Thoracic aorta (tissue), 2 donors: ENCODE data around the gene PTGES2. TPM values are rescaled to one million over a fixed set of nuclear protein-coding genes. Genes with fewer than 3 reads are reported as not detected.

Experiments used
- ATAC-seq: fragments of 150-250 bp; one replicate; pipeline ENCODE4 v1.8.0; 2017; ENCODE audit warnings: low read depth; ENCODE audit not compliant: insufficient number of reproducible peaks, low FRiP score
- DNase-seq: peaks from one replicate; pipeline ENCODE4 v3.0.0-alpha.2; 2020; ENCODE audit warnings: low spot score
- H3K27ac ChIP-seq, 2 donors: fragments of 200-600 bp; sonication (generic); 1 replicate in 1 of 2; 2 replicates in 1 of 2; pipeline ENCODE4 v1.5.1; 2016; ENCODE audit warnings: mild to moderate bottlenecking in 2 of 2, moderate library complexity in 2 of 2
- H3K27me3 ChIP-seq: fragments of 200-600 bp; sonication (generic); replicated peaks from 2 replicates; pipeline ENCODE4 v1.6.0; 2016; ENCODE audit warnings: mild to moderate bottlenecking; ENCODE audit not compliant: insufficient read depth
- H3K36me3 ChIP-seq: fragments of 200-600 bp; sonication (generic); one replicate; pipeline ENCODE4 v1.5.1; 2016
- H3K4me1 ChIP-seq, 2 donors: fragments of 200-600 bp; sonication (generic); 1 replicate in 1 of 2; 2 replicates in 1 of 2; pipeline versions ENCODE4 v1.5.1 to v1.6.0; 2016; ENCODE audit warnings: low read depth in 2 of 2, mild to moderate bottlenecking in 1 of 2; ENCODE audit not compliant: control insufficient read depth in 1 of 2
- H3K4me3 ChIP-seq: fragments of 200-600 bp; sonication (generic); 2 replicates; pipeline ENCODE4 v1.5.1; 2016; ENCODE audit warnings: mild to moderate bottlenecking
- H3K9me3 ChIP-seq: fragments of 200-600 bp; sonication (generic); 2 replicates; pipeline ENCODE4 v1.5.1; 2016
- total RNA-seq, 2 donors: library from RNA; depleted of rRNA; stranded (reverse); fragments of >200 nt; gene quantifications; one replicate each; pipeline versions ENCODE4 v1.1.0 to v1.2.3, GENCODE V29; 2016
- TF ChIP-seq, protein P1 (sequence below): fragments of 200-600 bp; sonication (generic); IDR thresholded peaks from one replicate; pipeline ENCODE4 v1.5.1; 2019; ENCODE audit warnings: antibody characterized with exemption

Gene PTGES2
- total RNA-seq, 2 donors from 2014 or later, result 57.9 to 66.0 TPM

- no peak overlapping the region for H3K4me3 ChIP-seq
- no peaks in the 10 kb centered on the region for H3K27me3 ChIP-seq
- H3K27ac ChIP-seq, result no peak overlapping the region
- DNase-seq (no peak), ATAC-seq (no peak)
- no peaks in the 10 kb centered on the region for H3K4me1 ChIP-seq
- TF ChIP-seq, protein P1, sequence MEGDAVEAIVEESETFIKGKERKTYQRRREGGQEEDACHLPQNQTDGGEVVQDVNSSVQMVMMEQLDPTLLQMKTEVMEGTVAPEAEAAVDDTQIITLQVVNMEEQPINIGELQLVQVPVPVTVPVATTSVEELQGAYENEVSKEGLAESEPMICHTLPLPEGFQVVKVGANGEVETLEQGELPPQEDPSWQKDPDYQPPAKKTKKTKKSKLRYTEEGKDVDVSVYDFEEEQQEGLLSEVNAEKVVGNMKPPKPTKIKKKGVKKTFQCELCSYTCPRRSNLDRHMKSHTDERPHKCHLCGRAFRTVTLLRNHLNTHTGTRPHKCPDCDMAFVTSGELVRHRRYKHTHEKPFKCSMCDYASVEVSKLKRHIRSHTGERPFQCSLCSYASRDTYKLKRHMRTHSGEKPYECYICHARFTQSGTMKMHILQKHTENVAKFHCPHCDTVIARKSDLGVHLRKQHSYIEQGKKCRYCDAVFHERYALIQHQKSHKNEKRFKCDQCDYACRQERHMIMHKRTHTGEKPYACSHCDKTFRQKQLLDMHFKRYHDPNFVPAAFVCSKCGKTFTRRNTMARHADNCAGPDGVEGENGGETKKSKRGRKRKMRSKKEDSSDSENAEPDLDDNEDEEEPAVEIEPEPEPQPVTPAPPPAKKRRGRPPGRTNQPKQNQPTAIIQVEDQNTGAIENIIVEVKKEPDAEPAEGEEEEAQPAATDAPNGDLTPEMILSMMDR, result no peak
- H3K9me3 ChIP-seq, result no peaks in the 10 kb centered on the region
- no peaks in the 10 kb centered on the region for H3K36me3 ChIP-seq
These were observed 23.2 kb upstream of the PTGES2 start for GRCh38 chr9:128150594-128151308.

GRCh38 chr9:128149951-128150593 lies 22.5 kb upstream of the PTGES2 start:
- Histone ChIP-seq H3K4me1 (no peaks in the 10 kb centered on the region), H3K4me3 (no peak overlapping the region), H3K27ac (no peak overlapping the region), H3K27me3 (no peaks in the 10 kb centered on the region), H3K9me3 (no peaks in the 10 kb centered on the region), H3K36me3 (no peaks in the 10 kb centered on the region)
- ATAC-seq (no peak), DNase-seq (no peak)
- TF ChIP-seq, protein P1, result no peak

- TF ChIP-seq, protein P1, result no peak
- Histone ChIP-seq H3K36me3 (no peaks in the 10 kb centered on the region), H3K27me3 (no peaks in the 10 kb centered on the region), H3K4me3 (no peak within 1 kb of the TSS), H3K9me3 (no peaks in the 10 kb centered on the region), H3K27ac (no peak within 1 kb of the TSS), H3K4me1 (no peaks in the 10 kb centered on the region)
- no peak for DNase-seq
- no peak for ATAC-seq
These were observed 21.6 kb upstream of the PTGES2 start, which contains the start of gene LCN2 for GRCh38 chr9:128149001-128149701. Gene LCN2, plus strand, starts transcription at chr9:128149453. Its CDS starts 73 bp downstream, at chr9:128149526.

DNA sequence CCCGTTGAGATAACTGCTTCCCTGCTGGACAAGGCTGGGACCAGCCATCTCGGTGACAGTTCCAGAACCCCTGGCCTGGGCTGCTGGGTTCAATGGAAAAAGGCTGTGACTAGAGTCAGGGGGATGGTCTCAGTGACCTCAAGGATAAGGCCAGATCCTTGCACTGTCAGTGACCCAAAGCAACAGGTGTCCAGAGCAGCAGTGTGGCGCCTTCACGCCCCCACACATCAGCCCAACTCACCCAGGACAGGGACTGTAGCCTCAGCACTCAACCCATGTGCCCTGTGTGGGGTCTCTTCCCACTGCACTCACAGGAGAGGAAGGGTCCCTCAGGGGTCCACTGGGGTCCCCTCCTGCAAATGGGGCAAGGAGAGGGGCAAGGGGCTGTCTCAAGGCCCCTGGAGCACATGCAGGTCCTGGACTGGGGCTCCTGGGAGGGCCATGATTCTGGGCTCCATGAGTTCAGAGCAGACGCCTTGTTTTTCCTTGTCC lies 21.0 kb upstream of the PTGES2 start:
- H3K36me3 ChIP-seq, result no peaks in the 10 kb centered on the region
- H3K27me3 ChIP-seq, result no peaks in the 10 kb centered on the region
- ATAC-seq (no peak), DNase-seq (no peak)
- H3K4me1 ChIP-seq, result no peaks in the 10 kb centered on the region
- no peaks in the 10 kb centered on the region for H3K9me3 ChIP-seq
- no peak overlapping the region for H3K27ac ChIP-seq
- TF ChIP-seq, protein P1, result no peak
- H3K4me3 ChIP-seq, result no peak overlapping the region

- no peaks in the 10 kb centered on the region for H3K36me3 ChIP-seq
- H3K4me1 ChIP-seq, result no peaks in the 10 kb centered on the region
- H3K4me3 ChIP-seq, result no peak overlapping the region
- H3K27ac ChIP-seq, result no peak overlapping the region
- TF ChIP-seq, protein P1, result no peak
- no peaks in the 10 kb centered on the region for H3K27me3 ChIP-seq
- no peaks in the 10 kb centered on the region for H3K9me3 ChIP-seq
- DNase-seq (no peak), ATAC-seq (no peak)
These were observed 19.1 kb upstream of the PTGES2 start for GRCh38 chr9:128146591-128147120.
